GM18951 (cell line): ENCODE results near the gene HSPB2.
"Not testable (repeated sequence)": the region's sequence is repeated elsewhere in the genome, so short reads cannot be mapped to it uniquely, and the experiment has no call there.

Experiments
- POLR2A ChIP-seq: IDR thresholded peaks from 4 replicates; pipeline ENCODE4 v1.6.1; 2011; ENCODE audit warnings: mild to moderate bottlenecking; ENCODE audit not compliant: insufficient read length, insufficient read depth; ENCODE audit errors: extremely low read depth
- in situ Hi-C: fragments of 300-500 bp; cut with MboI; formaldehyde crosslinking; loops from one replicate; pipeline ENCODE4 v1.12.0; 2022; ENCODE audit warnings: low sequenced_read_pairs, mixed read lengths, inconsistent platforms; ENCODE audit not compliant: unreplicated experiment

HSPB2 gene

GRCh38 chr11:111920908-111921307 is 8.4 kb downstream of the HSPB2 start:
- in situ Hi-C loops: no loop called here
- no peak for TF ChIP-seq POLR2A

- no peak for TF ChIP-seq POLR2A
- in situ Hi-C loops: no loop called here
Observed at GRCh38 chr11:111921541-111922230, 9.2 kb downstream of the HSPB2 start.

DNA sequence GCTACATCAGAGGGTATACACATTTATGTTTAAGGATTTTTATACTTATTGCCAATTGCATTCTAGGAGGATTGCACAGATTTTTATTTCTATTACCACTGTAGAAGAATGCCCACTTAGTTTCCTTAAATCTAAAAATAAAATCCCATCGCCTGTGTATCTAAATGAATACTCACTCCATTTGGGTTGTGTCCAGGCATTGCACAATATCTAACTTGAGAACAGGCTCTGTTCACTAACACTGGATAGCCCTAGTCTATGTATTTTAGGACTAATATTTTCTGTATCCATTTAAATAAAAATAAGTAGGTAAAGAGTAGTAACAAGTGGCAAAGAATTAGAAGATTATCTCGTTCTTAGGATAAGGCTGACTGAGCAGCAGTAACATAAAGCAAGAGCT is 10.3 kb downstream of the HSPB2 start:
- no peak for TF ChIP-seq POLR2A

GRCh38 chr11:111923351-111923788 is 10.8 kb downstream of the HSPB2 start:
- in situ Hi-C loops: no loop called here
- TF ChIP-seq POLR2A: no peak

More for the DNA sequence above, 10.3 kb downstream of the HSPB2 start:
- in situ Hi-C loops: no loop called here

DNA sequence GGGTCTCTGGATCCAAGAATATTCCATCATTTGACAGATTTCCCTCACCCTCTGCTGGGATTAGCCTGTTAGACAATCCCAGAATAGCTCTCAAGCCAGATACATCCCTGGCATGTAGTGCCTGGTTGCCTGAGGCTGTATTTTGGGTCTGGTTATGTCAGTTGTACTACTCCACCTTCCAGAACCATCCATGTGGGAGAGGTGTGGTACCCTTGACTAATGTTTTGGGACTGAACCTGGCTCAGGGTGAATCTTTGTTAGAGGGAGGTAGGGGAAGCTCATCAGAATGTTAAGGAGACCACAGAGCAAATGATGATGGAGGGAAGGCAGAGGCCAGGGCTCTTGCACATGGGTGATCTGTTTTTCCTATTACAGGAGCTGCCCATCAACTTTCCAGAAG is 11.4 kb downstream of the HSPB2 start:
- TF ChIP-seq POLR2A: no peak
- in situ Hi-C loops: no loop called here

- in situ Hi-C loops: no loop called here
Observed at GRCh38 chr11:111925953-111926352, 13.4 kb downstream of the HSPB2 start.

GRCh38 chr11:111926505-111927391 is 14.2 kb downstream of the HSPB2 start:
- in situ Hi-C loops: no loop called here
- peak; percentile 76 for TF ChIP-seq POLR2A

More at GRCh38 chr11:111925953-111926352, 13.4 kb downstream of the HSPB2 start:
- TF ChIP-seq POLR2A: no peak

GRCh38 chr11:111930472-111930871 is 17.9 kb downstream of the HSPB2 start:
- in situ Hi-C loops: no loop called here
- TF ChIP-seq POLR2A: no peak

- in situ Hi-C loops: no loop called here
Observed at GRCh38 chr11:111932611-111932950, 20.0 kb downstream of the HSPB2 start.

DNA sequence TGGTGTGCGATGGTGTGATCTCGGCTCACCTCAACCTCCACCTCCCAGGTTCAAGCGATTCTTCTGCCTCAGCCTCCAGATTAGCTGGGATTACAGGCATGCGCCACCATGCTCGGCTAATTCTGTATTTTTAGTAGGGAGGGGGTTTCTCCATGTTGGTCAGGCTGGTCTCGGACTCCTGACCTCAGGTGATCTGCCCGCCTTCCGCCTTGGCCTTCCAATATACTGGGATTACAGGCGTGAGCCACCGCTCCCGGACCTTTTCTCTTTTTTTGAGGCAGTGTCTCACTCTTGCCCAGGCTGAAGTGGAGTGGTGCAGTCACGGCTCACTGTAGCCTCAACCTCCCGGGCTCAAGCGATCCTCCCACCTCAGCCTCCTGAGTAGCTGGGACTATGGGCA is 20.6 kb downstream of the HSPB2 start:
- in situ Hi-C loops: not testable (repeated sequence)

More at GRCh38 chr11:111932611-111932950, 20.0 kb downstream of the HSPB2 start:
- TF ChIP-seq POLR2A: no peak

- no peak for TF ChIP-seq POLR2A
- in situ Hi-C loops: no loop called here
Observed at GRCh38 chr11:111933872-111934271, 21.3 kb downstream of the HSPB2 start.

DNA sequence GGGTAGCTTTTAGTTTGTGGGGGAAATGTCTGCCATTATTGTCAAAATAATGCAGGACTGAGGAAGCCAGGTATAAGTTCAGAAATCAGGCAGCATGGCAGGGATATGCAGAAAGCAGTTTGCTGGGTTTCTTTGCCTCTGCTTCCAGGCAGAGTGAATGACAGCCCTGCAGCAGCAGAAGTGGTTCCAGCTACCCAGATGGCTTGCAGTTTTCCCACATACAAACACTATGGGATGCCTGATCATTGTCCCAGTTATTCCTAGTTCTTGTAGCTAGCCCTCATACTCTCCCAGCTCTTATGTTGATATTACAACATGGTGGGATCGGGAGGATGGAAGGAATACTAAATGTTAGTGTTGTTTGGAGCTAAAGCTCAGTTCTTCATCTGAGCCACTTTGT is 21.8 kb downstream of the HSPB2 start:
- TF ChIP-seq POLR2A: no peak
- in situ Hi-C loops: no loop called here

GRCh38 chr11:111935317-111936039 is 22.9 kb downstream of the HSPB2 start:
- in situ Hi-C loops: no loop called here
- no peak for TF ChIP-seq POLR2A
